Central memory CD4-positive, alpha-beta T cell (primary cell): ENCODE data around the gene FCRL3.

Experiments used
- DNase-seq: peaks from one replicate; pipeline ENCODE4 v3.0.0; 2022

The FCRL3 gene

DNA sequence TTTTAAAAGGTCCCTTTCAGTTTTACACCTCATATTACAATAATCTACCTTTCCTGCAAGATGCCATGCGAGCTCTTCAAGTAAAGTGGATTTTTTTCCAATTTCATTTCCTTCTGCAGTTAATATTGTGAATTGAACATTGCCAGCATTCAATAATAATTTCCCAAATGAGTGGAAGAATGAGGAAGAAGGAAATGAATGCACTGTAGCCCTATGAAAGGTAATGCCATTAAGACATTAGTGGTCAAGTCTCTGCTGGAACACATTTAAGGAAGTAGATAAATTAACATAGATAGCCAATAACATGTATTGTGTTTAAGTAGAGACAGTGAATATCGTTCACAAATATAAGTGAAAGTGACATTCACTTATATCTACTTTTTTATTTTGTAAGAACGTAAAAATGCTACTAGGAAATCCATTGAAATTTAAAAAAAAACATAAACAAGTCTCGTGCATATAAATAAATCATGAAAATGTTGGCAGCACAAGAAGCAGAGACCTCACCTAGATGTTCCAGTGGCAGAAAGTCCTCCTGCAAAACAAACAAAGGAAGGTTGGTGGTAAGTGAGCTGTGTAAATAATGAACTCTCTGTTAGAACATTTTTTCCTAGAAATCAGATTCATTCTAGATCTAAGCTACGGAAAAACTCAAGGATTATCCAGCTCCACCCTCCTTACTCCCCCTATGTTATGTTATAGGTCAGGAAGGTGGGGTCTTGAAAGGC lies 17.7 kb downstream of the FCRL3 start:
- DNase-seq, result no peak

DNA sequence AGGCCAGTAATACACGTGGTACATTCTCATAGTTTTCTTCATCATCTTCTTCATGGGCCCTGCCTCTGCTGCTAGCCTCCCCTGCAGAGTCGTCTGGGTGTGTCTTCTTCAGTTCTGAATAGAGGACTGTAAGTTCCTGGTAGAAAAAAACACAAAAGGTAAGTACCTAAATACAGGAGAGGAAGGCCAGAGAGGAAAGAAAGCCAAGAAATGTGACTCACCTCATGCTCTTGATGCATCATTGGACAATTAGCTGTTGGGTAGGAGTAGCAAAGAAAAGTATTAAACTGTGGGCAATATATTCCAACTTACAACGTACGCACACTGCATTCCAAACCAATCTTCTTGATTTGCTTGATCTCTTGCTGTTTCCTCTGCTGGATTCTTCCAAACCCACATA lies 21.8 kb downstream of the FCRL3 start:
- DNase-seq, result no peak

GRCh38 chr1:157673008-157673407 lies 27.6 kb downstream of the FCRL3 start:
- no peak for DNase-seq

DNA sequence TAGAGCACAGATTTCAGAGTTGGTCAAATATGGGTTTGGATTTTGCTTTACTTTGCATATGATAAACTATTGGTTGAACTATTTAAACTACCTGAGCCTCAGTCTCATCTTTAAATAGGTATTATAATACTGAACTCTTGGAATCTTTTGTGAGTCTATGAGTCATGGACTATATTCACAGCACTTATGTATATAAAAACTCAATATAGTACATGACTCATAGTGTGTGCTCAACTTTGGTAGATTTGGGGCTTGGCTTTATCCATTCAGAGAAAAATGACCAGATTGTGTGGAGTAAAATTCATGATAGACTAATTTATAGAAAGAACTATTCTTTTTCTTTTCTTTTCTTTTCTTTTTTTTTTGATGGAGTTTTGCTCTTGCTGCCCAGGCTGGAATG lies 28.7 kb downstream of the FCRL3 start:
- DNase-seq, result no peak

- no peak for DNase-seq
These were observed 40.9 kb downstream of the FCRL3 start for GRCh38 chr1:157659576-157660247.

GRCh38 chr1:157658571-157658970 lies 42.0 kb downstream of the FCRL3 start:
- no peak for DNase-seq

DNA sequence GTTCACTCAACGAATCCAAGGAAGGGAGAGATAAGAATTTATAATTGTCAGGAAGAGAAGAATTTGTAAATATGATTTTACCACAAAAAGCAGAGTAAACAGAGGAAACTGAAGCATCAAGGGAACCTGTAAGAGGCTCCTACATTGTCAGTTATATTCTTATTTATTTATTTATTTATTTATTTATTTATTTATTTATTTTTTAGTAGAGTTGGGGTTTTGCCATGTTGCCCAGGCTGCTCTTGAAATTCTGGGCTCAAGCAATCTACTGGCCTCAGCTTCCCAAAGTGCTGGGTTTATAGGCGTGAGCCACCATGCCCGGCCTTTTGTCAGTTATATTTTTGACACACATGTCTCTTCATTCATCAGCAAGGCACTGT lies 47.1 kb downstream of the FCRL3 start:
- no peak for DNase-seq

DNA sequence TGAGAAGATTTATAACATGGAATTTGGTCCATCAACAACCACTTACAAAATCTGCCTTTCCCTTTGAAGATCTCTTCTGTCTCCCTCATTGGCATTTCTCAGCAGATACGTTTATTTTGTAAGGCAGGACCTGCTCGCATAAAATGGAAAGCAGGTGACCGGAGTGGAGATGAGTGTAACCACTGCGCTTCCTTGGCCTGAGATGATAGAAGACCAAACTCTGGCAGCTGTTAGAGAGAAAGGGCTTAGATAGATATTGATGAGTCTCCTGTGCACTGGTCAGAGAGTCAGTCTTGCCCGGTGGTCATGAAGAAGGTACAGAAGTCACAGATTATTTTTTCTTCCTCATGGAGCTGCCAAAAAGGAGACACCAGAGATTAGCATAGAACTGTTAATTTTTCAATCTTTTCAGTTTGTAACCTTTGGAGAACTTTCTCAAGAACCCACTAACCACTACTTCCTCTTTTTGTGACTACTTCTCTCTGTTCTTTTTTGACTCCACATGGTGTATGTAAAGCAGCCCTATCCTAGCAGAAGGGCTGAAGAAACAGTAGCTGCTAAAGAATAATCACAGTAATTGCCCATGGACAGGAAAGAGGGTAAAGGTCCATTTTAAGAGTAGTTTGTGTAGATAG lies 47.6 kb downstream of the FCRL3 start:
- no peak for DNase-seq

DNA sequence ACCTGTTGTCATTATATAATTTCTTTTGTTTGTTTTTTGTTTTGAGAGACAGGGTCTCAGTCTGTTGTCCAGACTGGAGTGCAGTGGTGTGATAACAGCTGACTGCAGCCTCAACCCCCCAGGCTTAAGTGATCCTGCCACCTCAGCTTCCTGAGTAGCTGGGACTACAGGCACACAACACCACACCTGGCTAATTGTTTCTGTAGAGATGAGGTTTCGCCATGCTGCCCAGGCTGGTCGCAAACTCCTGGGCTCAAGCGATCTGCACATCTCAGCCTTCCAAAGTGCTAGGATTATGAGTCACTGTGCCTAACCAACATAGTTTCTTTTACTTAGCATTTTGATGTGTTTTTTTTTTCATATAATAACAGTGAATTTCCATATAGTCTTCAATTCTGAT lies 52.3 kb downstream of the FCRL3 start:
- no peak for DNase-seq

DNA sequence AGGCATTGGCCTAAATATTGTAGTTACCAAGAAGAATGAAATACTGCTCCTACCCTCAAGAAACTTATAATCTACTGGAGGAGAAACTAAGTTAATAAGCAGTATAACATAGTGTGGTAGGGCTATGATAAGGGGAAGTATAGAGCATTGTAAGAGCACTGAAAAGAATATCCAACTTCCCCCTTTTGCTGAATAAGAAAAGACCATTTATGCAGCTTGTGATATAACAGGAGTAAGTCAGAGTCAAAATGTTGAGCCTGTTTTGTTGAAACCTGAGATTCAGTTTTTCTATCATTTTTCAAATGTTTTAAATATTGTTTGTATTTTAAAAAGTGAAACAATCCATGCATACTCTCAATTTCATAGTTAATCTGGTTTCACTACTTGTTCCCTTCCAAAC lies 54.4 kb downstream of the FCRL3 start:
- no peak for DNase-seq

DNA sequence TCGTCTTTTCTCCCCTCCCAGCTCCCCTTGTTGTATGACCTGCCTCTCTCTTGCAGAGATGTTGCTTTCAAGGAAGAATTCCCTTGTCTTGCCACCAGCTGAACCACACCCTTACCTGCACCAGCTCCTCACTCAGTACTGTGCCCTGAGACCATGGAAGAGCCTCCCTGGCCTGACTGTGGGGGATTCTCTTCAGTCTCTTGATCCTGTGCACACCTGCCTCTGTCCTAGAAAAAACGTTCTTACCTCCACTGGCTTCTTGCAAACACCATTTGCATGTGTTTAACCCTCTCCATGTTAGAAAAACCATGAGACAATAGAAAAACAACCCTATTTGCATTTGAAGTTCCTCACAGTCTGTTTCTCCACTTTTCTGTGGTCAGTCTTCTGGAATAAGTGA lies 59.4 kb downstream of the FCRL3 start:
- no peak for DNase-seq

DNA sequence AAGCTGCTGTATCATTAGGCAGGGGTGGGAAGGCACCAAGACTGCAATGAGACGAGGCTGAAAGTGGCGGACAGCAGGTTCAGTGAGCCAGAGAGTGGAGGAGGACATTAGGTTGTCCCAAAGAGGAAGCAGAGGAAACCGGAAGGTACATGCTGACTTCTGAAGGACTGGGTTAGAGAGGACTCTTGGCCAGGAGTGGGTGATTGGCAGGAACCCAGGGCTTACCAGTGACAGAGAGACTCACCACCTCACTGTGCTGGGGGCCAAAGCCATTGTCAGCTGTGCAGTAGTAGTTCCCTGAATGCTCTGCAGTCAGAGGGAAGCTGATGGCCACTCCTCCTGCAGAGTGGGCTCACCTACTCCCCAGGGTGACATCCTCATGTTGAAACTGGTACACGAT lies 60.8 kb downstream of the FCRL3 start:
- no peak for DNase-seq

DNA sequence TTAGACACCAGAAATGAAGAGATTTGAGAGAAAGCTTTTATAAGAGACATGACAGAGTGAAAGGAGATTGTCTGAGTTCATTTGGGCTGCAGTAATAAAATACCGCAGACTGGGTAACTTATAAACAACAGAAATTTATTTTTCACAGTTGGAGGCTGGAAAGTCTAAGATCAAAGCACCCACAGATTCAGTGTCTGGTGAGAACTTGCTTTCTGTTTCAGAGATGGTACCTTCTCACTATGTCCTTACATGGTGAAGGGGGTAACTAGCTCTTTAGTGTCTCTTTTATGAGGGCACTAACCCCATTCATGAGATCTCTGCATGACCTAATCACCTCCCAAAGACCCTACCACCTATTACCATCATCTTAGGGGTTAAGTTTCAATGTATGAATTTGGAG lies 71.8 kb downstream of the FCRL3 start:
- no peak for DNase-seq
